K562 (cell line): ENCODE measurements around the gene NEURL1. TPM values are rescaled to one million over a fixed set of nuclear protein-coding genes. Genes with fewer than 3 reads are reported as not detected.
A peak's percentile ranks its signal among the peaks of the same experiment; 100 is the strongest.

Experiments
- ATAC-seq: fragments of 200-7000 bp; cut with Tn5 transposase; 3 replicates; pipeline ENCODE4 v1.9.1; 2020; ENCODE audit warnings: moderate library complexity
- BruUV-seq: library from RNA; stranded (reverse); fragments of 400-500 nt; replicated peaks from 2 replicates; lab custom pipeline; 2021; lab: Mats Ljungman, UMichigan
- CTCF ChIA-PET: fragments of 300-600 bp; formaldehyde crosslinking; extraction: SDS; loops from one replicate; lab custom pipeline; 2021; ENCODE audit warnings: low intra/inter-chr PET ratio; lab: Yijun Ruan, JAX
- POLR2A ChIA-PET: fragments of 300-600, 350-650 bp; sonication (Branson Sonifier 250); formaldehyde crosslinking; extraction: SDS; loops from one replicate; lab custom pipeline; 2021; ENCODE audit warnings: antibody characterized with exemption, inconsistent platforms; lab: Yijun Ruan, JAX
- DNase-seq, 4 experiments: peaks; one replicate each; pipeline versions ENCODE4 v3.0.0 to v3.0.0-alpha.2; 2011 to 2018; ENCODE audit warnings: low spot score in 3 of 4, mixed read lengths in 3 of 4; ENCODE audit errors: extremely low read depth in 1 of 4
- FAIRE-seq: peaks from 2 replicates; lab custom pipeline; 2011; peaks lifted over from hg19 to GRCh38; lab: Jason Lieb, UNC
- H2AFZ ChIP-seq: 2 replicates; pipeline ENCODE4 v1.6.0; 2011; ENCODE audit warnings: low read depth, low read length, control low read depth, inconsistent platforms
- H3K27ac ChIP-seq: fragments of 200-600 bp; 3 replicates; pipeline ENCODE4 v1.8.0; 2011; ENCODE audit warnings: low read depth, mild to moderate bottlenecking, control low read depth, inconsistent platforms, low read length, moderate library complexity, mixed read lengths; ENCODE audit errors: extremely low read depth
- H3K27me3 ChIP-seq, 2 experiments: fragments of 300-600 bp in 1 of 2; 2 replicates in 1 of 2; 3 replicates in 1 of 2; pipeline versions ENCODE4 v1.6.0 to v1.8.0; 2011; ENCODE audit warnings: inconsistent platforms in 2 of 2, low read length in 2 of 2, mild to moderate bottlenecking in 1 of 2, mixed read lengths in 1 of 2, moderate library complexity in 1 of 2; ENCODE audit not compliant: control insufficient read depth in 2 of 2, insufficient read depth in 2 of 2
- H3K36me3 ChIP-seq: fragments of 300-600 bp; 3 replicates; pipeline ENCODE4 v1.8.0; 2011; ENCODE audit warnings: mild to moderate bottlenecking, low read length, inconsistent platforms; ENCODE audit not compliant: control insufficient read depth, insufficient read depth
- H3K4me1 ChIP-seq, 2 experiments: fragments of 200-600 bp in 1 of 2; replicated peaks in 1 of 2; 2 replicates in 1 of 2; 3 replicates in 1 of 2; pipeline versions ENCODE4 v1.5.1 to v1.8.0; 2011; ENCODE audit warnings: inconsistent platforms in 2 of 2, low read length in 2 of 2, mild to moderate bottlenecking in 1 of 2, mixed read lengths in 1 of 2, moderate library complexity in 1 of 2; ENCODE audit not compliant: control insufficient read depth in 2 of 2, insufficient read depth in 2 of 2
- H3K4me2 ChIP-seq: 2 replicates; pipeline ENCODE4 v1.6.1; 2011; ENCODE audit warnings: low read length, control low read depth, inconsistent platforms, mixed read lengths; ENCODE audit not compliant: insufficient read depth
- H3K4me3 ChIP-seq: fragments of 200-600 bp; sonication (generic), shearing (Covaris generic); 2 replicates; pipeline ENCODE4 v1.5.1; 2016; ENCODE audit warnings: control low read depth, inconsistent platforms
- H3K79me2 ChIP-seq: fragments of 200-600 bp; 3 replicates; pipeline ENCODE4 v1.8.0; 2011; ENCODE audit warnings: low read length, inconsistent platforms; ENCODE audit not compliant: control insufficient read depth, insufficient read depth
- H3K9ac ChIP-seq, 2 experiments: 2 replicates each; pipeline versions ENCODE4 v1.6.0 to v1.6.1; 2011; ENCODE audit warnings: low read depth in 2 of 2, low read length in 2 of 2, control low read depth in 1 of 2, inconsistent platforms in 1 of 2, mild to moderate bottlenecking in 1 of 2, mixed read lengths in 1 of 2; ENCODE audit not compliant: insufficient read depth in 1 of 2
- H3K9me1 ChIP-seq: one replicate; pipeline ENCODE4 v1.6.0; 2011; ENCODE audit warnings: inconsistent platforms, mild to moderate bottlenecking, low read length, moderate library complexity; ENCODE audit not compliant: control insufficient read depth, insufficient read depth
- H3K9me3 ChIP-seq: replicated peaks from 2 replicates; pipeline ENCODE4 v1.5.1; 2011; ENCODE audit warnings: low read depth, low read length, inconsistent platforms; ENCODE audit not compliant: control insufficient read depth, insufficient read depth
- H4K20me1 ChIP-seq: replicated peaks from 2 replicates; pipeline ENCODE4 v1.6.1; 2011; ENCODE audit warnings: low read length, inconsistent platforms, mixed read lengths; ENCODE audit not compliant: control insufficient read depth, insufficient read depth
- BRCA1 ChIP-seq, 2 experiments: fragments of 450-650 bp in 1 of 2; sonication (generic) in 1 of 2; formaldehyde crosslinking in 1 of 2; IDR thresholded peaks; 2 replicates each; pipeline versions ENCODE4 v1.5.0 to v1.6.1; 2017 to 2020; ENCODE audit warnings: mild to moderate bottlenecking in 1 of 2, missing genetic modification reagents in 1 of 2
- CTCF ChIP-seq, 3 experiments: IDR thresholded peaks in 2 of 3; conservative IDR thresholded peaks in 1 of 3; 2 replicates each; pipeline ENCODE4 v1.5.1; 2011 to 2012; ENCODE audit warnings: low read length in 3 of 3, mild to moderate bottlenecking in 3 of 3, control low read depth in 2 of 3, improper control_type of control experiment in 1 of 3, inconsistent platforms in 1 of 3, low read depth in 1 of 3, mixed read lengths in 1 of 3, moderate library complexity in 1 of 3; ENCODE audit not compliant: insufficient read depth in 2 of 3
- GTF2E2 ChIP-seq: fragments of 200-800 bp; sonication (Bioruptor generic); IDR thresholded peaks from 2 replicates; pipeline ENCODE4 v1.6.1; 2016; ENCODE audit warnings: missing genetic modification characterization, missing compliant biosample characterization
- HCFC1 ChIP-seq: IDR thresholded peaks from 2 replicates; pipeline ENCODE4 v1.6.1; 2012; ENCODE audit warnings: low read depth, low read length, improper control_type of control experiment
- HLTF ChIP-seq: fragments of 450-650 bp; IDR thresholded peaks from 2 replicates; pipeline ENCODE4 v1.6.1; 2016
- MEIS2 ChIP-seq: fragments of 450-650 bp; IDR thresholded peaks from 2 replicates; pipeline ENCODE4 v1.6.1; 2014; ENCODE audit warnings: mild to moderate bottlenecking; ENCODE audit not compliant: partially characterized antibody
- NCOA1 ChIP-seq: fragments of 450-650 bp; IDR thresholded peaks from 2 replicates; pipeline ENCODE4 v1.6.1; 2016; ENCODE audit warnings: low read depth
- NFYB ChIP-seq: IDR thresholded peaks from 2 replicates; pipeline ENCODE4 v1.6.1; 2011; ENCODE audit warnings: mild to moderate bottlenecking, moderate library complexity; ENCODE audit not compliant: insufficient read length; ENCODE audit errors: extremely low read depth
- NR3C1 ChIP-seq: sonication (generic); formaldehyde crosslinking; IDR thresholded peaks from 2 replicates; pipeline ENCODE4 v1.8.1; 2022; ENCODE audit warnings: missing genetic modification reagents
- PPARD ChIP-seq: fragments of 250-450 bp; sonication (Bioruptor Pico); IDR thresholded peaks from 2 replicates; pipeline ENCODE4 v1.8.0; 2022; ENCODE audit warnings: inconsistent platforms, mild to moderate bottlenecking, moderate library complexity
- PRPF4 ChIP-seq: fragments of 200-400 bp; formaldehyde crosslinking; IDR thresholded peaks from one replicate; pipeline ENCODE4 v1.6.1; 2017; ENCODE audit warnings: low read length, low read depth, mild to moderate bottlenecking; ENCODE audit not compliant: insufficient read depth, poor library complexity, severe bottlenecking
- RAD21 ChIP-seq, 2 experiments: fragments of 250-450 bp in 1 of 2; fragments of 450-650 bp in 1 of 2; sonication (Bioruptor Pico) in 1 of 2; formaldehyde crosslinking in 1 of 2; IDR thresholded peaks in 1 of 2; conservative IDR thresholded peaks in 1 of 2; 2 replicates each; pipeline versions ENCODE4 v1.4.0 to v1.8.0; 2020 to 2022; ENCODE audit warnings: mild to moderate bottlenecking in 2 of 2, moderate library complexity in 1 of 2
- SMAD3 ChIP-seq: fragments of 450-650 bp; formaldehyde crosslinking; conservative IDR thresholded peaks from 2 replicates; pipeline ENCODE4 v1.4.0; 2020; ENCODE audit warnings: mild to moderate bottlenecking
- SMC3 ChIP-seq: conservative IDR thresholded peaks from 2 replicates; pipeline ENCODE4 v1.6.1; 2011; ENCODE audit warnings: low read depth, low read length, improper control_type of control experiment; ENCODE audit not compliant: insufficient read depth
- SUPT5H ChIP-seq: fragments of 450-650 bp; IDR thresholded peaks from 2 replicates; pipeline ENCODE4 v1.6.1; 2016
- WHSC1 ChIP-seq: IDR thresholded peaks from one replicate; pipeline ENCODE4 v1.6.1; 2012; ENCODE audit warnings: low read length, control low read depth, inconsistent platforms
- ZNF408 ChIP-seq: fragments of 250-450 bp; sonication (Bioruptor Pico); IDR thresholded peaks from 2 replicates; pipeline ENCODE4 v1.4.0; 2020; ENCODE audit warnings: low read depth, mild to moderate bottlenecking, moderate library complexity
- ZSCAN32 ChIP-seq: fragments of 450-650 bp; formaldehyde crosslinking; IDR thresholded peaks from 2 replicates; pipeline ENCODE4 v1.4.0; 2020; ENCODE audit warnings: mild to moderate bottlenecking, moderate library complexity
- WGBS: fragments of 100-300 bp; shearing (Covaris generic); methylation state at CpG from one replicate; pipeline ENCODE4 v1.1.6; 2016; ENCODE audit warnings: low coverage, mixed read lengths; ENCODE audit not compliant: insufficient coverage; ENCODE audit errors: missing lambda C conversion rate; 5-methylcytosine and 5-hydroxymethylcytosine counted together
- in situ Hi-C: fragments of 300-500 bp; cut with MboI; formaldehyde crosslinking; loops from 4 replicates; pipeline ENCODE4 v1.15.0; 2018; ENCODE audit warnings: inconsistent platforms, mixed read lengths
- intact Hi-C: fragments of 100-400 bp; cut with micrococcal nuclease; formaldehyde crosslinking; loops from 2 replicates; pipeline ENCODE4 v1.14.2; 2022
- polyA plus RNA-seq, 8 experiments: library from polyadenylated mRNA; depleted of rRNA in 4 of 8; stranded (reverse) in 5 of 8; unstranded in 3 of 8; fragments of >200 nt; fragmentation: Nextera tagmentation in 2 of 8; fragmentation: Illumina TruSeq in 1 of 8; extraction: Ambion mirVana in 2 of 8; extraction: Trizol in 1 of 8; gene quantifications; 2 replicates each; pipeline versions ENCODE4 v1.2.1 to v1.2.3, GENCODE V29; 2011 to 2014; ENCODE audit warnings: inconsistent platforms in 1 of 8, missing spikeins in 1 of 8
- total RNA-seq, 7 experiments: library from RNA; depleted of rRNA in 6 of 7; stranded (reverse); fragments of >200 nt in 6 of 7; fragmentation: Illumina TruSeq in 2 of 7; extraction: Trizol in 2 of 7; gene quantifications; 2 replicates each; pipeline versions ENCODE4 v1.2.1 to v1.2.3, GENCODE V29; 2011 to 2021; ENCODE audit warnings: low replicate concordance in 1 of 7
- TF ChIP-seq, protein P1 (sequence below): IDR thresholded peaks from 2 replicates; pipeline ENCODE4 v1.6.1; 2011; ENCODE audit warnings: borderline replicate concordance, low read depth, mild to moderate bottlenecking, moderate library complexity, low read length; ENCODE audit not compliant: insufficient read depth, poor library complexity, severe bottlenecking

NEURL1 gene
- total and polyA plus RNA-seq, 9 of the 15 experiments (the other 6 are each of a cell fraction or from before 2014, with no cell fraction given): 0.01 to 0.45 (median 0.16) TPM; not detected in 5

GRCh38 chr10:103564776-103565520, 71.4 kb downstream of the NEURL1 start:
- Histone ChIP-seq H2AFZ (no peak overlapping the region), H3K27ac (no peak overlapping the region), H3K4me2 (no peak overlapping the region), H3K36me3 (no peaks in the 10 kb centered on the region), H3K4me1 (peaks cover 0 to 10% of the 10 kb centered on the region in 2 experiments; a peak in 1 of 5 replicates), H3K9ac (no peak overlapping the region; a peak in 1 of 4 replicates), H3K4me3 (no peak overlapping the region), H3K79me2 (no peaks in the 10 kb centered on the region), H3K9me1 (peaks cover 2% of the 10 kb centered on the region), H3K27me3 (peaks cover 0 to 7% of the 10 kb centered on the region in 2 experiments; a peak in 2 of 5 replicates), H4K20me1 (no peaks in the 10 kb centered on the region), H3K9me3 (no peaks in the 10 kb centered on the region)
- peak; percentile 96 for ATAC-seq
- ChIA-PET POLR2A (interaction anchor here (0.6 to 0.7 kb wide), 2 partner anchors 15 to 23 kb away, joined by 3 read pairs; no protein-coding TSS in a partner anchor), CTCF (no interaction called here)
- in situ Hi-C loops (no loop called here), intact Hi-C loops (loop anchor here (10.0 kb wide), 1 partner anchor 150 kb away; no protein-coding TSS in a partner anchor)
- peak; percentile 62 for FAIRE-seq
- peak; percentile 62 to 70 (median 64) for DNase-seq
- 14% methylated on average over 11 of the region's 12 CpGs for WGBS
- no TSS peak for BruUV-seq
- TF ChIP-seq NCOA1: no peak
- peak in 1 of 2 experiments; percentile 54; a peak in 2 of 4 replicates for TF ChIP-seq RAD21 (CRISPR knock-in tag; conservative IDR thresholded peaks at IDR 0.05 in 1 of 2, IDR thresholded peaks at IDR 0.05 in 1 of 2)
- TF ChIP-seq ZSCAN32: no peak
- TF ChIP-seq HLTF: no peak
- TF ChIP-seq HCFC1: no peak
- TF ChIP-seq MEIS2: no peak
- TF ChIP-seq SMC3: 0 out of 2 replicates have a peak, but pooled peaks have one; percentile 23
- TF ChIP-seq PRPF4: no peak
- no peak for TF ChIP-seq PPARD (CRISPR knock-in tag)
- no peak for TF ChIP-seq NR3C1
- TF ChIP-seq SMAD3 (CRISPR knock-in tag): no peak
- TF ChIP-seq GTF2E2: no peak
- TF ChIP-seq BRCA1 (IDR thresholded peaks at IDR 0.05): no peak
- TF ChIP-seq BRCA1 (CRISPR knock-in tag; IDR thresholded peaks at IDR 0.05): no peak
- no peak for TF ChIP-seq WHSC1
- no peak for TF ChIP-seq NFYB
- no peak for TF ChIP-seq SUPT5H
- TF ChIP-seq, protein P1, sequence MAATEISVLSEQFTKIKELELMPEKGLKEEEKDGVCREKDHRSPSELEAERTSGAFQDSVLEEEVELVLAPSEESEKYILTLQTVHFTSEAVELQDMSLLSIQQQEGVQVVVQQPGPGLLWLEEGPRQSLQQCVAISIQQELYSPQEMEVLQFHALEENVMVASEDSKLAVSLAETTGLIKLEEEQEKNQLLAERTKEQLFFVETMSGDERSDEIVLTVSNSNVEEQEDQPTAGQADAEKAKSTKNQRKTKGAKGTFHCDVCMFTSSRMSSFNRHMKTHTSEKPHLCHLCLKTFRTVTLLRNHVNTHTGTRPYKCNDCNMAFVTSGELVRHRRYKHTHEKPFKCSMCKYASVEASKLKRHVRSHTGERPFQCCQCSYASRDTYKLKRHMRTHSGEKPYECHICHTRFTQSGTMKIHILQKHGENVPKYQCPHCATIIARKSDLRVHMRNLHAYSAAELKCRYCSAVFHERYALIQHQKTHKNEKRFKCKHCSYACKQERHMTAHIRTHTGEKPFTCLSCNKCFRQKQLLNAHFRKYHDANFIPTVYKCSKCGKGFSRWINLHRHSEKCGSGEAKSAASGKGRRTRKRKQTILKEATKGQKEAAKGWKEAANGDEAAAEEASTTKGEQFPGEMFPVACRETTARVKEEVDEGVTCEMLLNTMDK: peak; percentile 60
- TF ChIP-seq CTCF (IDR thresholded peaks at IDR 0.05 in 2 of 3, conservative IDR thresholded peaks at IDR 0.05 in 1 of 3; ENCODE audit: insufficient read depth in 2 of 3, low read depth in 1 of 3, low read length in 3 of 3): peak; percentile 65 to 84 (median 68)
- TF ChIP-seq ZNF408 (CRISPR knock-in tag): no peak
